PC-3 (cell line): ENCODE measurements around the gene TAS2R38. TPM values are rescaled to one million over a fixed set of nuclear protein-coding genes. Genes with fewer than 3 reads are reported as not detected.

Experiments
- ATAC-seq: fragments of 200-7000 bp; cut with Tn5 transposase; 2 replicates; pipeline ENCODE4 v1.9.1; 2020; ENCODE audit warnings: mild to moderate bottlenecking, moderate library complexity
- BruUV-seq: library from RNA; stranded (reverse); fragments of 400-500 nt; replicated peaks from 2 replicates; lab custom pipeline; 2021; lab: Mats Ljungman, UMichigan
- CTCF ChIA-PET: fragments of 300-600 bp; sonication (Branson Sonifier 250); formaldehyde crosslinking; loops from one replicate; lab custom pipeline; 2022; ENCODE audit warnings: antibody characterized with exemption; lab: Charles Lee
- POLR2A ChIA-PET: fragments of 300-600 bp; sonication (Branson Sonifier 250); formaldehyde crosslinking; loops from one replicate; lab custom pipeline; 2022; ENCODE audit warnings: antibody characterized with exemption; ENCODE audit not compliant: unreplicated experiment; lab: Charles Lee
- DNase-seq: peaks from one replicate; pipeline ENCODE4 v3.0.0-alpha.2; 2015
- H2AFZ ChIP-seq: fragments of 300-600 bp; sonication (generic); 2 replicates; pipeline ENCODE4 v1.6.0; 2016; ENCODE audit warnings: antibody characterized with exemption, low read length
- H3F3A ChIP-seq: fragments of 300-600 bp; sonication (generic); one replicate; pipeline ENCODE4 v1.6.0; 2017; ENCODE audit warnings: antibody characterized with exemption, low read length, control low read depth, mild to moderate bottlenecking; ENCODE audit not compliant: unreplicated experiment
- H3K27ac ChIP-seq: fragments of 300-600 bp; sonication (generic); 2 replicates; pipeline ENCODE4 v1.5.1; 2016; ENCODE audit warnings: mild to moderate bottlenecking, low read length
- H3K27me3 ChIP-seq: fragments of 300-600 bp; sonication (generic); 2 replicates; pipeline ENCODE4 v1.6.1; 2016; ENCODE audit warnings: low read length, mixed read lengths
- H3K36me3 ChIP-seq: fragments of 300-600 bp; sonication (generic); 2 replicates; pipeline ENCODE4 v1.6.1; 2016; ENCODE audit warnings: low read depth, mixed run types, low read length, mixed read lengths
- H3K4me1 ChIP-seq: fragments of 300-600 bp; sonication (generic); 2 replicates; pipeline ENCODE4 v1.5.1; 2016; ENCODE audit warnings: low read length; ENCODE audit not compliant: insufficient read depth
- H3K4me2 ChIP-seq: fragments of 300-600 bp; sonication (generic); 2 replicates; pipeline ENCODE4 v1.6.0; 2016; ENCODE audit warnings: low read length
- H3K4me3 ChIP-seq: fragments of 300-600 bp; sonication (generic); 2 replicates; pipeline ENCODE4 v1.5.1; 2016; ENCODE audit warnings: mild to moderate bottlenecking, low read length, mixed read lengths
- H3K79me2 ChIP-seq: fragments of 300-600 bp; sonication (generic); 2 replicates; pipeline ENCODE4 v1.6.1; 2017; ENCODE audit warnings: low read length, mixed read lengths
- H3K9ac ChIP-seq: fragments of 300-600 bp; sonication (generic); 2 replicates; pipeline ENCODE4 v1.6.0; 2016; ENCODE audit warnings: mild to moderate bottlenecking, low read length
- H3K9me2 ChIP-seq: fragments of 300-600 bp; sonication (generic); replicated peaks from 2 replicates; pipeline ENCODE4 v1.6.1; 2016; ENCODE audit warnings: mixed run types, low read length, mixed read lengths
- H3K9me3 ChIP-seq: fragments of 300-600 bp; sonication (generic); 2 replicates; pipeline ENCODE4 v1.6.1; 2016; ENCODE audit warnings: low read length, mixed read lengths
- H4K20me1 ChIP-seq: fragments of 300-600 bp; sonication (generic); 2 replicates; pipeline ENCODE4 v1.6.1; 2016; ENCODE audit warnings: low read length, mixed read lengths
- CTCF ChIP-seq: fragments of 300-600 bp; sonication (generic); conservative IDR thresholded peaks from 2 replicates; pipeline ENCODE4 v1.5.1; 2017; ENCODE audit warnings: antibody characterized with exemption, low read depth, mild to moderate bottlenecking, low read length
- EZH2 ChIP-seq: fragments of 300-600 bp; sonication (generic); IDR thresholded peaks from one replicate; pipeline ENCODE4 v1.6.1; 2017; ENCODE audit warnings: antibody characterized with exemption, mild to moderate bottlenecking, low read length; ENCODE audit not compliant: unreplicated experiment
- EZH2phosphoT487 ChIP-seq: fragments of 300-600 bp; sonication (generic); IDR thresholded peaks from 2 replicates; pipeline ENCODE4 v1.6.1; 2018; ENCODE audit warnings: mild to moderate bottlenecking, antibody characterized with exemption, low read length, borderline replicate concordance
- intact Hi-C: fragments of 100-400 bp; cut with micrococcal nuclease; formaldehyde crosslinking; loops from 2 replicates; pipeline ENCODE4 v1.9.0; 2023
- total RNA-seq: library from RNA; depleted of rRNA; stranded (reverse); fragments of >200 nt; gene quantifications from 2 replicates; pipeline ENCODE4 v1.2.3, GENCODE V29; 2014

TAS2R38 gene
- total RNA-seq, 1 experiment from 2014 or later = not detected

DNA sequence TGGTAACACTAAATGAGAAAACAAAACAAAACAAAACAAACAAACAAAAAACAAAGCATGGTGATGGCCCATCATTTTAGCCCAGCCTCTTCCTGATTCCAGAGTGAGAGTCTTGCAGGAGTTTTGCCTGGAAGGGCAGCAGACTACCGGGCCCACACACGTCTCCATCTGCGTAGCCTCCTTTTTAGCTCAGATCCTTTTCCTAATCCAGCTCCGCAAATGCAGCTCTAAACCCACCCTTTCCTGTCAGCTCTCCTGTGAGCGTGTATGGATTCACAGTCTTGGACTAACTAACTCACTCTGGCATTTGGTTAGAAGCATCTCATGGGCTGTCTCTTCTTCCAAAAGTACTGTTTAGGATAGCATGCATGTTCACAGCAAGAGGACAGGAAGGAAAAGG is 43.4 kb downstream of the TAS2R38 start:
- DNase-seq = no peak
- Histone ChIP-seq H3K36me3 (no peaks in the 10 kb centered on the region), H3K79me2 (no peaks in the 10 kb centered on the region), H3F3A (no peaks in the 10 kb centered on the region), H3K27me3 (peaks cover 19% of the 10 kb centered on the region), H3K4me1 (no peaks in the 10 kb centered on the region), H3K9ac (no peak overlapping the region), H3K4me3 (no peak overlapping the region), H4K20me1 (no peaks in the 10 kb centered on the region), H3K27ac (no peak overlapping the region), H3K9me3 (no peaks in the 10 kb centered on the region), H3K9me2 (no peaks in the 10 kb centered on the region), H2AFZ (no peak overlapping the region), H3K4me2 (no peak overlapping the region)
- ChIA-PET POLR2A (no interaction called here), CTCF (no interaction called here)
- TF ChIP-seq EZH2 (no peak), EZH2phosphoT487 (no peak), CTCF (no peak)
- intact Hi-C loops = no loop called here
- no peak for ATAC-seq
- BruUV-seq = no TSS peak

DNA sequence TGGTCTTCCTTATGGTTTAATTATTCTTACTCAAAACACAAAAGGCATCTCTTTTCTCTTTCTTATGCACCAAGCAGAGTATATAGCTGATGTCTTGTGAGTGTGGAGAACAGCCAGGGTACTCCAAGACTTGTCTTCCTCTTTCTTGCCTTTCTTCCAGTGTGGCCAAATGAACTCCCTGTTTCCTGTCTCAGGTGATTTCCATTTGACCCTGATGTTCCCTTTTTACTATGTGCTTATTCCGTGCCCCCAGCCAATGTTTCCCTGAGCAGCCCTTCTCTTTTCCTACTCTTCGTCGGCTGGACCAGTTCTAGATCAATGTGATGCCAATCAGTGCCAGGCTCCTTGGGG is 44.8 kb downstream of the TAS2R38 start:
- no peak overlapping the region for H3K4me3 ChIP-seq
- no peaks in the 10 kb centered on the region for H3K9me2 ChIP-seq
- no peaks in the 10 kb centered on the region for H3K36me3 ChIP-seq
- no peaks in the 10 kb centered on the region for H3K4me1 ChIP-seq
- DNase-seq (no peak), ATAC-seq (no peak)
- H3K9ac ChIP-seq = no peak overlapping the region
- no peak for TF ChIP-seq CTCF
- no peak for TF ChIP-seq EZH2phosphoT487
- TF ChIP-seq EZH2 = no peak
- CTCF ChIA-PET = no interaction called here
- H3K27me3 ChIP-seq = peaks cover 19% of the 10 kb centered on the region
- H2AFZ ChIP-seq = no peak overlapping the region
- H4K20me1 ChIP-seq = no peaks in the 10 kb centered on the region
- intact Hi-C loops = no loop called here
- H3K4me2 ChIP-seq = no peak overlapping the region
- no peaks in the 10 kb centered on the region for H3K79me2 ChIP-seq
- H3F3A ChIP-seq = no peaks in the 10 kb centered on the region
- no TSS peak for BruUV-seq
- no peaks in the 10 kb centered on the region for H3K9me3 ChIP-seq
- no peak overlapping the region for H3K27ac ChIP-seq
- POLR2A ChIA-PET = no interaction called here

DNA sequence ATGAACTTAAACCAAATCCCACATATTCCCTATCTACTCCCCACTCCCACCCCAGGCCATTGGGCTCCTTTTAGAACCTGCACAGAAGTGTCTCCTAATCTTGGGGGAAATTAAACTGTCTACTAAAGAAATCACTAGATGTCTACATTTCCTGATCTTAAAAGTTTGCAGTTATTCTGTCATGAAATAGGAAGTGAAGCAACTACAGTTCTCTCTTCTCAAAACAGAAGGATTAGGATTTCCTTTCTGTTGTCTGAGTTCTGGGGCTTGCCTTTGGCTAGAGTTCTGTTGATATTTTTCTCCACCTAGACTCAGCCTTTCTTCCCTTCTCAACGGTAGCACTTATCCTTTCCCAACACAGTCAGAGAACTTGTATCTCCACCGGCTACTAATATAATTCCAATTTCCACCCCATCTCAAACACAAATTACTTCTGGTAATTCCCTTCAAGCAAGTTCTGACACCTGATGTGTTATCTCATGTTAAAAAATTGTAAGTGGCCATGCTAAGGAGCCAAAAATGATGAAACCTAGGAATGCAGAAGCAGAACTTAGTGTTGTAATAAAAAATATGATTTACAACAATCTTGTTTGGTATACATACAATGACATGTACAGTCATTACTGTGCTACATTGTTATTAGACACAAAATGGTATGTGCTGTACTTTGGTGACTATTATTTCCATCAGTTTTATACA is 45.3 kb downstream of the TAS2R38 start:
- H4K20me1 ChIP-seq = no peaks in the 10 kb centered on the region
- no peaks in the 10 kb centered on the region for H3K9me2 ChIP-seq
- TF ChIP-seq CTCF (no peak), EZH2 (no peak), EZH2phosphoT487 (no peak)
- no peaks in the 10 kb centered on the region for H3K79me2 ChIP-seq
- peaks cover 19% of the 10 kb centered on the region for H3K27me3 ChIP-seq
- CTCF ChIA-PET = no interaction called here
- ATAC-seq = no peak
- POLR2A ChIA-PET = no interaction called here
- H3K4me1 ChIP-seq = no peaks in the 10 kb centered on the region
- H3K9ac ChIP-seq = no peak overlapping the region
- no peak overlapping the region for H2AFZ ChIP-seq
- BruUV-seq = no TSS peak
- no peaks in the 10 kb centered on the region for H3F3A ChIP-seq
- H3K4me3 ChIP-seq = no peak overlapping the region
- no peak overlapping the region for H3K27ac ChIP-seq
- DNase-seq = no peak
- no peak overlapping the region for H3K4me2 ChIP-seq
- intact Hi-C loops = no loop called here
- H3K36me3 ChIP-seq = no peaks in the 10 kb centered on the region
- H3K9me3 ChIP-seq = no peaks in the 10 kb centered on the region
